ENCODE measurements around the gene SLC26A4.

The SLC26A4 gene

DNA sequence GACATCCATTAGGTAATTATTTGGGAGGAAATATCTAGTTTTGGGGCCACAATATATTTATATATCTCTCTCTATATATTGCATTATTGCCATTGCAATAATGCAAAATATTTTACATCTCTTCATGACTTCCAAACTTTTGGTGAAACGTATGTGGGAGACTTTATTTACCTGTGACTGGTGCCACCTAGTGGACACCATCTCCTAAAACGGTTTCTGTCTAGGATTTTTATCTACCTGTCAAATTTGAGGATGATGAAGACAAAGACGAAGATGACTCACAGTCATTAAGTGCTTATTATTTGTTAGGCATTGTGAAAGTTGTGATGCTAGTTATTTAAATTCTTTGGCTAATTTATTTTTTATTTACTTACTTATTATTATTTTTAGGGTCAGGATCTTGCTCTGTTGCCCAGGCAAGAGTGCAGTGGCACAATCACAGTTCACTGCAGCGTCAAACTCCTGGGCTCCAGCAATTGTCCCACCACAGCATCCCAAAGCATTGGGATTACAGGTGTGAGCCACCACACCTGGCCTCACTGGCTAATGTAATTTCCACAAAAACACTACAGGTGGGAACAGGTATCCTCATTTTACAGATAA is 64.6 kb downstream of the SLC26A4 start:
- no peak for TF ChIP-seq ZNF565 (CRISPR knock-in tag; conservative IDR thresholded peaks at IDR 0.05; ENCODE audit: low read depth)
- peak; percentile 35; the same call in 1 of the 2 replicates for TF ChIP-seq ISL1 (CRISPR knock-in tag; IDR thresholded peaks at IDR 0.05)
- peak; percentile 70 for ATAC-seq

DNA sequence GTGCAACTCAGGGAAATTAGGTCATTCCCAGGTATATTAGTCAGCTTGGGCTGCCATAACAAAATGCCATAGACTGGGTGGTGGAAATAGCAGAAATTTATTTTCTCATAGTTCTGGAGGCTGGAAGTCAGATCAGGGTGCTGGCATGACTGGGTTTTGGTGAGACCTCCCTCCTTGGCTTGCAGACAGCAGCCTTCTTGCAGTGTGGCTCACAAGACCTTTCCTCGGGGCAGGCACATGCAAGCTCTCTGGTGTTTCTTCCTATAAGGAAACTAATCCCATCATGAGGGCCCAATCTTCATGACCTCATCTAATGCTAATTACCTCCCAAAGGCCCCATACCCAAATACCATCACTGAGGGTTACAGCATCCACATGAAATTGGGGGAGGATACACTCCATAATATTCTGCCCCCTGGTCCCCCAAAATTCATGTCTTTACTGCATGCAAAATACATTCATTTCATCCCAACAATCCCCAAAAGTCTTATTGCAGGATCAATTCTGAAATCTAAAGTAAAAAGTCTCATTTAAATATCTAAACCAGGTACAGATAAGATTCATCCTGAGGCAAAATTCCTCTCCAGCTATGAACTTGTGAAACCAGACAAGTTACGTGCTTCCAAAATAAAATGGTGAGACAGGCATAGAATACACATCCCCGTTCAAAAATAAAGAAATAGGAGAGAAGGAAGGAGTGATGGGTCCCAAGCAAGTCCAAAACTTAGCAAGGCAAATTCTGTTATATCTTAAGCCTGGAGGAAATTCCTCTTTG is 65.9 kb downstream of the SLC26A4 start:
- ATAC-seq = peak; percentile 16; the same call in 1 of the 3 replicates
- no peak for TF ChIP-seq ZFP30 (CRISPR knock-in tag; IDR thresholded peaks at IDR 0.05)
- TF ChIP-seq SNAI2 (CRISPR knock-in tag; IDR thresholded peaks at IDR 0.05) = no peak
- TF ChIP-seq GLIS3 (CRISPR knock-in tag; IDR thresholded peaks at IDR 0.05) = no peak
- TF ChIP-seq, protein P1, sequence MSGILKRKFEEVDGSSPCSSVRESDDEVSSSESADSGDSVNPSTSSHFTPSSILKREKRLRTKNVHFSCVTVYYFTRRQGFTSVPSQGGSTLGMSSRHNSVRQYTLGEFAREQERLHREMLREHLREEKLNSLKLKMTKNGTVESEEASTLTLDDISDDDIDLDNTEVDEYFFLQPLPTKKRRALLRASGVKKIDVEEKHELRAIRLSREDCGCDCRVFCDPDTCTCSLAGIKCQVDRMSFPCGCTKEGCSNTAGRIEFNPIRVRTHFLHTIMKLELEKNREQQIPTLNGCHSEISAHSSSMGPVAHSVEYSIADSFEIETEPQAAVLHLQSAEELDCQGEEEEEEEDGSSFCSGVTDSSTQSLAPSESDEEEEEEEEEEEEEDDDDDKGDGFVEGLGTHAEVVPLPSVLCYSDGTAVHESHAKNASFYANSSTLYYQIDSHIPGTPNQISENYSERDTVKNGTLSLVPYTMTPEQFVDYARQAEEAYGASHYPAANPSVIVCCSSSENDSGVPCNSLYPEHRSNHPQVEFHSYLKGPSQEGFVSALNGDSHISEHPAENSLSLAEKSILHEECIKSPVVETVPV (CRISPR knock-in tag; IDR thresholded peaks at IDR 0.05) = no peak
- TF ChIP-seq ESRRG (CRISPR knock-in tag; IDR thresholded peaks at IDR 0.05) = no peak
- TF ChIP-seq ZC3H10 (CRISPR knock-in tag; IDR thresholded peaks at IDR 0.05) = no peak
- no peak for TF ChIP-seq OSR1 (CRISPR knock-in tag; IDR thresholded peaks at IDR 0.05)
- TF ChIP-seq ZNF8 (CRISPR knock-in tag; IDR thresholded peaks at IDR 0.05) = no peak
- TF ChIP-seq RARB (CRISPR knock-in tag; IDR thresholded peaks at IDR 0.05) = no peak
- TF ChIP-seq ARNTL (CRISPR knock-in tag; IDR thresholded peaks at IDR 0.05; ENCODE audit: borderline replicate concordance, low read depth) = no peak
- no peak for TF ChIP-seq PPARA (CRISPR knock-in tag; IDR thresholded peaks at IDR 0.05; ENCODE audit: borderline replicate concordance)

DNA sequence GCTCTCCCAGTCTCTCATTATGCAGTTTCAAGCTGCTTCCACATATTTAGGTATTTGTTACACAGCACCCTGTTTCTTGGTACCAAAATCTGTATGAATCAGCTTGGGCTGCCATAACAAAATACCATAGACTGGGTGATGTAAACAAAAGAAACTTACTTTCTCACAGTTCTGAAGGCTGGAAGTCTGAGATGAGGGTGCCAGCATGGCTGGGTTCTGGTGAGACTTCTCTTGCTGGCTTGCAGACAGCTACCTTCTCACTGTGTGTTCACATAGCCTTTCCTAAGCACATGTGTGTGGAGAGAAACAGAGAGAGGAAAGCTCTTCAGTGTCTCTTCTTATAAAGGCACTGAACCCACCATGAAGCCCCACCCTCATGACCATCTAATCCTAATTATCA is 67.6 kb downstream of the SLC26A4 start:
- TF ChIP-seq TOX (CRISPR knock-in tag; IDR thresholded peaks at IDR 0.05; ENCODE audit: borderline replicate concordance) (no peak), CSDC2 (CRISPR knock-in tag; IDR thresholded peaks at IDR 0.05) (no peak), ARNTL (CRISPR knock-in tag; IDR thresholded peaks at IDR 0.05; ENCODE audit: borderline replicate concordance, low read depth) (no peak), ZFP30 (CRISPR knock-in tag; IDR thresholded peaks at IDR 0.05) (no peak), ZFP3 (CRISPR knock-in tag; IDR thresholded peaks at IDR 0.05) (no peak), OSR1 (CRISPR knock-in tag; IDR thresholded peaks at IDR 0.05) (no peak), ZNF565 (CRISPR knock-in tag; conservative IDR thresholded peaks at IDR 0.05; ENCODE audit: low read depth) (no peak), GLIS3 (CRISPR knock-in tag; IDR thresholded peaks at IDR 0.05) (no peak), ZC3H10 (CRISPR knock-in tag; IDR thresholded peaks at IDR 0.05) (no peak), ESRRG (CRISPR knock-in tag; IDR thresholded peaks at IDR 0.05) (no peak), SNAI2 (CRISPR knock-in tag; IDR thresholded peaks at IDR 0.05) (no peak)
- TF ChIP-seq, protein P2, sequence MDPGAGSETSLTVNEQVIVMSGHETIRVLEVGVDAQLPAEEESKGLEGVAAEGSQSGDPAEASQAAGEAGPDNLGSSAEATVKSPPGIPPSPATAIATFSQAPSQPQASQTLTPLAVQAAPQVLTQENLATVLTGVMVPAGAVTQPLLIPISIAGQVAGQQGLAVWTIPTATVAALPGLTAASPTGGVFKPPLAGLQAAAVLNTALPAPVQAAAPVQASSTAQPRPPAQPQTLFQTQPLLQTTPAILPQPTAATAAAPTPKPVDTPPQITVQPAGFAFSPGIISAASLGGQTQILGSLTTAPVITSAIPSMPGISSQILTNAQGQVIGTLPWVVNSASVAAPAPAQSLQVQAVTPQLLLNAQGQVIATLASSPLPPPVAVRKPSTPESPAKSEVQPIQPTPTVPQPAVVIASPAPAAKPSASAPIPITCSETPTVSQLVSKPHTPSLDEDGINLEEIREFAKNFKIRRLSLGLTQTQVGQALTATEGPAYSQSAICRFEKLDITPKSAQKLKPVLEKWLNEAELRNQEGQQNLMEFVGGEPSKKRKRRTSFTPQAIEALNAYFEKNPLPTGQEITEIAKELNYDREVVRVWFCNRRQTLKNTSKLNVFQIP (CRISPR knock-in tag; IDR thresholded peaks at IDR 0.05; ENCODE audit: borderline replicate concordance, low read depth) = no peak
- TF ChIP-seq, protein P1 (CRISPR knock-in tag; IDR thresholded peaks at IDR 0.05) = no peak
- TF ChIP-seq, protein P3, sequence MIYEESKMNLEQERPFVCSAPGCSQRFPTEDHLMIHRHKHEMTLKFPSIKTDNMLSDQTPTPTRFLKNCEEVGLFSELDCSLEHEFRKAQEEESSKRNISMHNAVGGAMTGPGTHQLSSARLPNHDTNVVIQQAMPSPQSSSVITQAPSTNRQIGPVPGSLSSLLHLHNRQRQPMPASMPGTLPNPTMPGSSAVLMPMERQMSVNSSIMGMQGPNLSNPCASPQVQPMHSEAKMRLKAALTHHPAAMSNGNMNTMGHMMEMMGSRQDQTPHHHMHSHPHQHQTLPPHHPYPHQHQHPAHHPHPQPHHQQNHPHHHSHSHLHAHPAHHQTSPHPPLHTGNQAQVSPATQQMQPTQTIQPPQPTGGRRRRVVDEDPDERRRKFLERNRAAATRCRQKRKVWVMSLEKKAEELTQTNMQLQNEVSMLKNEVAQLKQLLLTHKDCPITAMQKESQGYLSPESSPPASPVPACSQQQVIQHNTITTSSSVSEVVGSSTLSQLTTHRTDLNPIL (CRISPR knock-in tag; IDR thresholded peaks at IDR 0.05; ENCODE audit: low read depth) = no peak
- TF ChIP-seq, protein P4, sequence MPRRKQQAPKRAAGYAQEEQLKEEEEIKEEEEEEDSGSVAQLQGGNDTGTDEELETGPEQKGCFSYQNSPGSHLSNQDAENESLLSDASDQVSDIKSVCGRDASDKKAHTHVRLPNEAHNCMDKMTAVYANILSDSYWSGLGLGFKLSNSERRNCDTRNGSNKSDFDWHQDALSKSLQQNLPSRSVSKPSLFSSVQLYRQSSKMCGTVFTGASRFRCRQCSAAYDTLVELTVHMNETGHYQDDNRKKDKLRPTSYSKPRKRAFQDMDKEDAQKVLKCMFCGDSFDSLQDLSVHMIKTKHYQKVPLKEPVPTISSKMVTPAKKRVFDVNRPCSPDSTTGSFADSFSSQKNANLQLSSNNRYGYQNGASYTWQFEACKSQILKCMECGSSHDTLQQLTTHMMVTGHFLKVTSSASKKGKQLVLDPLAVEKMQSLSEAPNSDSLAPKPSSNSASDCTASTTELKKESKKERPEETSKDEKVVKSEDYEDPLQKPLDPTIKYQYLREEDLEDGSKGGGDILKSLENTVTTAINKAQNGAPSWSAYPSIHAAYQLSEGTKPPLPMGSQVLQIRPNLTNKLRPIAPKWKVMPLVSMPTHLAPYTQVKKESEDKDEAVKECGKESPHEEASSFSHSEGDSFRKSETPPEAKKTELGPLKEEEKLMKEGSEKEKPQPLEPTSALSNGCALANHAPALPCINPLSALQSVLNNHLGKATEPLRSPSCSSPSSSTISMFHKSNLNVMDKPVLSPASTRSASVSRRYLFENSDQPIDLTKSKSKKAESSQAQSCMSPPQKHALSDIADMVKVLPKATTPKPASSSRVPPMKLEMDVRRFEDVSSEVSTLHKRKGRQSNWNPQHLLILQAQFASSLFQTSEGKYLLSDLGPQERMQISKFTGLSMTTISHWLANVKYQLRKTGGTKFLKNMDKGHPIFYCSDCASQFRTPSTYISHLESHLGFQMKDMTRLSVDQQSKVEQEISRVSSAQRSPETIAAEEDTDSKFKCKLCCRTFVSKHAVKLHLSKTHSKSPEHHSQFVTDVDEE (CRISPR knock-in tag; IDR thresholded peaks at IDR 0.05) = no peak
- ATAC-seq = no peak

Measured in SK-N-SH treated with all-trans-retinoic acid at 6 μM for 48 hours (cell line).